ENCODE data around the gene COL26A1. TPM values are rescaled to one million over a fixed set of nuclear protein-coding genes. Genes with fewer than 3 reads are reported as not detected.

COL26A1 gene
- total RNA-seq, 1 experiment from 2014 or later, result 42.6 TPM

DNA sequence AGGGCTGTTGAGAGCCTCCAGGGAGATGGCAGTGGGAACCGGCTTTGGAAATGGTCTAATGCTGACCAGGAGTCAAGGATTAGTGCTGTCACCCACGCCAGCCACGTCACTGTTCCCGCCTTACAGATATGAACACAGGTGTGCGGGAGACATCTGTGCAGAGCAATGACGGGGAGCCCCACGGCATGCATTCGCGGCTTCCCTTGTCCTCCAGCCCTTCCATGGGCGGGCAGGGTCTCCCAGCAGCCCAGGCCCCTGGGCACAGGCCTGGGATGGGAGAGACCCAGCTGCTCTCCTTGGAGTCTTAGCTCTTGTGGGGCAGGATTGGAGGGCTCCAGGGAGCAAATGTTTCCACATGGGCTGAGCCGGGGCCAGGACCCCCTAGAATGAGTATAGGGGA, 172.2 kb downstream of the COL26A1 start:
- H3K9me3 Mint-ChIP-seq, result no peaks in the 10 kb centered on the region
- no peaks in the 10 kb centered on the region for H3K4me1 ChIP-seq (ENCODE audit: insufficient read depth, low read length)
- no peak overlapping the region for H4K5ac ChIP-seq (ENCODE audit: insufficient read length, low read depth, low read length)
- no peak overlapping the region for H3T11ph ChIP-seq (ENCODE audit: low read length)
- H4K8ac ChIP-seq (replicated peaks; ENCODE audit: insufficient read length, low read depth, low read length), result no peak overlapping the region
- no peak overlapping the region for H3K27ac Mint-ChIP-seq
- H3K36me3 Mint-ChIP-seq (ENCODE audit: insufficient read depth in 1 of 3, low read depth in 3 of 3), result peaks cover 0 to 2% (median 0%) of the 10 kb centered on the region in 3 experiments; a peak in 2 of 7 replicates
- no peak overlapping the region for H3K4me3 Mint-ChIP-seq
- H3K9ac ChIP-seq (ENCODE audit: extremely low read depth, insufficient read length, low read length), result no peak overlapping the region
- no peaks in the 10 kb centered on the region; the same call in 1 of the 2 replicates for H3K27me3 Mint-ChIP-seq (ENCODE audit: low read depth)
- TF ChIP-seq, protein P1, sequence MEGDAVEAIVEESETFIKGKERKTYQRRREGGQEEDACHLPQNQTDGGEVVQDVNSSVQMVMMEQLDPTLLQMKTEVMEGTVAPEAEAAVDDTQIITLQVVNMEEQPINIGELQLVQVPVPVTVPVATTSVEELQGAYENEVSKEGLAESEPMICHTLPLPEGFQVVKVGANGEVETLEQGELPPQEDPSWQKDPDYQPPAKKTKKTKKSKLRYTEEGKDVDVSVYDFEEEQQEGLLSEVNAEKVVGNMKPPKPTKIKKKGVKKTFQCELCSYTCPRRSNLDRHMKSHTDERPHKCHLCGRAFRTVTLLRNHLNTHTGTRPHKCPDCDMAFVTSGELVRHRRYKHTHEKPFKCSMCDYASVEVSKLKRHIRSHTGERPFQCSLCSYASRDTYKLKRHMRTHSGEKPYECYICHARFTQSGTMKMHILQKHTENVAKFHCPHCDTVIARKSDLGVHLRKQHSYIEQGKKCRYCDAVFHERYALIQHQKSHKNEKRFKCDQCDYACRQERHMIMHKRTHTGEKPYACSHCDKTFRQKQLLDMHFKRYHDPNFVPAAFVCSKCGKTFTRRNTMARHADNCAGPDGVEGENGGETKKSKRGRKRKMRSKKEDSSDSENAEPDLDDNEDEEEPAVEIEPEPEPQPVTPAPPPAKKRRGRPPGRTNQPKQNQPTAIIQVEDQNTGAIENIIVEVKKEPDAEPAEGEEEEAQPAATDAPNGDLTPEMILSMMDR (conservative IDR thresholded peaks at IDR 0.05), result no peak
- no peak overlapping the region for H3K18ac ChIP-seq (ENCODE audit: insufficient read length, low read depth, low read length)
- no peak overlapping the region for H3K4me2 ChIP-seq (ENCODE audit: insufficient read depth, insufficient read length, low read length)
- H3K56ac ChIP-seq (ENCODE audit: insufficient read length, low read depth, low read length), result no peak overlapping the region
- no peak overlapping the region for H3K27ac ChIP-seq (ENCODE audit: insufficient read length, low read depth, low read length)
- no peaks in the 10 kb centered on the region; the same call in 1 of the 2 replicates for H3K79me2 ChIP-seq (ENCODE audit: insufficient read depth, low read length)
- no peaks in the 10 kb centered on the region for H4K20me1 ChIP-seq (ENCODE audit: control insufficient read depth, insufficient read depth, insufficient read length)
- H3K23ac ChIP-seq (ENCODE audit: insufficient read length, low read depth, low read length), result no peak overlapping the region
- no peak for DNase-seq
- H3K4me1 Mint-ChIP-seq, result peaks cover 4 to 11% of the 10 kb centered on the region in 2 experiments; a peak in 2 of 4 replicates
- H2BK5ac ChIP-seq (ENCODE audit: insufficient read length, low read length), result no peak overlapping the region
- H2AFZ ChIP-seq (ENCODE audit: low read length), result no peak overlapping the region
- H2AK5ac ChIP-seq (ENCODE audit: insufficient read length, low read length), result no peak overlapping the region
- no peak overlapping the region for H2BK20ac ChIP-seq (ENCODE audit: low read depth, low read length, poor library complexity, severe bottlenecking)
- no peak overlapping the region for H2BK120ac ChIP-seq (ENCODE audit: low read depth, low read length, poor library complexity, severe bottlenecking)
- H4K91ac ChIP-seq (ENCODE audit: insufficient read length, low read depth, low read length), result no peak overlapping the region
- no peak overlapping the region for H2BK12ac ChIP-seq (ENCODE audit: insufficient read length, low read depth, low read length)
- no peak overlapping the region for H3K14ac ChIP-seq (ENCODE audit: insufficient read depth, low read length)
- no peak overlapping the region for H3K4ac ChIP-seq (ENCODE audit: low read depth, low read length)
- H3K79me1 ChIP-seq (ENCODE audit: insufficient read depth, low read depth, low read length, poor library complexity, severe bottlenecking), result no peaks in the 10 kb centered on the region
- no peaks in the 10 kb centered on the region for H3K23me2 ChIP-seq (ENCODE audit: insufficient read length, low read depth, low read length, poor library complexity, severe bottlenecking)
- no peaks in the 10 kb centered on the region for H3K27me3 ChIP-seq (ENCODE audit: insufficient read depth, low read length)
- WGBS (ENCODE audit: extremely low coverage, insufficient read length, low lambda C conversion rate), result no CpG with 5 or more reads among the region's 11 CpGs
- H2BK15ac ChIP-seq (ENCODE audit: low read depth, low read length), result no peak overlapping the region
- no peaks in the 10 kb centered on the region for H3K9me3 ChIP-seq (ENCODE audit: control insufficient read depth, low read depth, low read length)
